Erythroblast (primary cell): Measurements from ENCODE around the gene CBFA2T2.
"Not testable (repeated sequence)": the region's sequence is repeated elsewhere in the genome, so short reads cannot be mapped to it uniquely, and the experiment has no call there.

Experiments
- DNase-seq, 2 experiments: peaks; one replicate each; lab custom pipeline; 2025; lab: John Stamatoyannopoulos, UW
- GATA1 ChIP-seq: IDR thresholded peaks from 2 replicates; pipeline ENCODE4 v1.6.1; 2011; ENCODE audit warnings: low read depth, mild to moderate bottlenecking, control low read depth, low read length, moderate library complexity
- POLR2A ChIP-seq: IDR thresholded peaks from 2 replicates; pipeline ENCODE4 v1.6.1; 2011; ENCODE audit warnings: mild to moderate bottlenecking, low read length

CBFA2T2 gene

GRCh38 chr20:33515569-33516216, 25.8 kb downstream of the CBFA2T2 start:
- TF ChIP-seq GATA1 (no peak), POLR2A (no peak)
- DNase-seq: peak in 1 of 2 experiments; percentile 31

- DNase-seq: peak in 1 of 2 experiments; percentile 22
Observed at GRCh38 chr20:33516882-33517281, 27.0 kb downstream of the CBFA2T2 start.

GRCh38 chr20:33518071-33518470, 28.2 kb downstream of the CBFA2T2 start:
- no peak for DNase-seq
- TF ChIP-seq GATA1 (no peak), POLR2A (no peak)

More at GRCh38 chr20:33516882-33517281, 27.0 kb downstream of the CBFA2T2 start:
- TF ChIP-seq POLR2A (no peak), GATA1 (no peak)

GRCh38 chr20:33521461-33521860, 31.6 kb downstream of the CBFA2T2 start:
- no peak for DNase-seq

GRCh38 chr20:33522256-33522820, 32.4 kb downstream of the CBFA2T2 start:
- no peak for DNase-seq

More at GRCh38 chr20:33521461-33521860, 31.6 kb downstream of the CBFA2T2 start:
- TF ChIP-seq POLR2A (no peak), GATA1 (no peak)

GRCh38 chr20:33524261-33524660, 34.4 kb downstream of the CBFA2T2 start:
- TF ChIP-seq GATA1 (no peak), POLR2A (no peak)
- DNase-seq: no peak

More at GRCh38 chr20:33522256-33522820, 32.4 kb downstream of the CBFA2T2 start:
- TF ChIP-seq POLR2A: no peak
- TF ChIP-seq GATA1: no peak

- DNase-seq: no peak
- TF ChIP-seq GATA1 (no peak), POLR2A (no peak)
Observed at GRCh38 chr20:33526769-33527168, 36.9 kb downstream of the CBFA2T2 start.

- TF ChIP-seq GATA1: no peak
- TF ChIP-seq POLR2A: no peak
- DNase-seq: no peak
Observed at GRCh38 chr20:33531047-33531877, 41.4 kb downstream of the CBFA2T2 start.

GRCh38 chr20:33531885-33532284, 42.0 kb downstream of the CBFA2T2 start:
- DNase-seq: no peak
- TF ChIP-seq GATA1 (no peak), POLR2A (no peak)

- no peak for DNase-seq
- TF ChIP-seq POLR2A: no peak
Observed at GRCh38 chr20:33532753-33533459, 43.0 kb downstream of the CBFA2T2 start.

- DNase-seq: not testable (repeated sequence)
Observed at GRCh38 chr20:33535717-33536116, 45.8 kb downstream of the CBFA2T2 start.

GRCh38 chr20:33537608-33538007, 47.7 kb downstream of the CBFA2T2 start:
- TF ChIP-seq POLR2A (no peak), GATA1 (no peak)
- no peak for DNase-seq

GRCh38 chr20:33539129-33539528, 49.2 kb downstream of the CBFA2T2 start:
- TF ChIP-seq GATA1 (no peak), POLR2A (no peak)
- no peak for DNase-seq

- no peak for DNase-seq
- TF ChIP-seq POLR2A (no peak), GATA1 (no peak)
Observed at GRCh38 chr20:33540427-33540826, 50.5 kb downstream of the CBFA2T2 start.
